Gastroesophageal sphincter (tissue), 3 donors: ENCODE data around the gene TRIM17.

Source experiments
- EP300 ChIP-seq: sonication (generic); formaldehyde crosslinking; IDR thresholded peaks from one replicate; pipeline ENCODE4 v1.6.1; 2017; ENCODE audit warnings: antibody characterized with exemption, mild to moderate bottlenecking
- POLR2A ChIP-seq, 2 donors: fragments of 450-650 bp; IDR thresholded peaks; one replicate each; pipeline ENCODE4 v1.6.1; 2017; ENCODE audit warnings: antibody characterized with exemption in 2 of 2, mild to moderate bottlenecking in 2 of 2, moderate library complexity in 1 of 2
- POLR2AphosphoS5 ChIP-seq: sonication (generic); formaldehyde crosslinking; IDR thresholded peaks from one replicate; pipeline ENCODE4 v1.6.1; 2017; ENCODE audit warnings: antibody characterized with exemption
- TF ChIP-seq, protein P1 (sequence below), 4 experiments: fragments of 200-600 bp in 2 of 4; fragments of 450-650 bp in 2 of 4; sonication (generic) in 1 of 4; IDR thresholded peaks; one replicate each; pipeline ENCODE4 v1.5.1; 2017 to 2019; ENCODE audit warnings: antibody characterized with exemption in 4 of 4, mild to moderate bottlenecking in 2 of 4, moderate library complexity in 2 of 4

DNA sequence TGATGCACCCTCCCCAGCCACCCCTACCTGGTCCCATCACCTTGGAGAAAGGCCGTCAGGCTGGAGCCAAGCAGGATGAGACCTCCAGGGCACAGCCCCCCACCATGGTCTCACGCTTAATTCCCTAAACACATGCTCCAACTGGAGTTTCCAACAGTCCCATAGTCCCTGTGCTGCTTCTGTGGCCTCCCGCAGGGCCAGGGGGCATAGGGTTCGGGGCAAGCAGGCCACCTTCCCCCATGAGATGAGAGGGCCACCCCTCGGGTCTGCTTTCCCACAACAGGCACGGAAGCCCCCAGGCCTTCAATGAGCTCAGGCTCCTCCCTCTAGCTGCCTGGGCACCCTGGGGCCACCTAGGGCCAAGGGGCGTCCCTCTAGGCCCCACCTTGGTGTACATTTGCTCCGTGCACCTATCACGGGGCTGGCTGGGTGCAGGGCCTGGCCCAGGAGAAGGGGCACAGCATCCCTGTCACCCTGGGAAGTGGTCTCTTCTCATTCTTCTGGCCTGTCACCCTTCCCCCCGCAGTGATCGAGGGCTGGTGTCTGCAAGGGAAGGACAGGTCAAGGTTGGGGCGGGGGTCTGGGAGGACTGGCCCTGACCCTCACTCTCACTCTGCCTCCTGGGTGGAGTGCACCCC lies 52.5 kb downstream of the TRIM17 start:
- TF ChIP-seq POLR2A (IDR thresholded peaks at IDR 0.05) (no peak), EP300 (no peak), POLR2AphosphoS5 (no peak)
- TF ChIP-seq, protein P1, sequence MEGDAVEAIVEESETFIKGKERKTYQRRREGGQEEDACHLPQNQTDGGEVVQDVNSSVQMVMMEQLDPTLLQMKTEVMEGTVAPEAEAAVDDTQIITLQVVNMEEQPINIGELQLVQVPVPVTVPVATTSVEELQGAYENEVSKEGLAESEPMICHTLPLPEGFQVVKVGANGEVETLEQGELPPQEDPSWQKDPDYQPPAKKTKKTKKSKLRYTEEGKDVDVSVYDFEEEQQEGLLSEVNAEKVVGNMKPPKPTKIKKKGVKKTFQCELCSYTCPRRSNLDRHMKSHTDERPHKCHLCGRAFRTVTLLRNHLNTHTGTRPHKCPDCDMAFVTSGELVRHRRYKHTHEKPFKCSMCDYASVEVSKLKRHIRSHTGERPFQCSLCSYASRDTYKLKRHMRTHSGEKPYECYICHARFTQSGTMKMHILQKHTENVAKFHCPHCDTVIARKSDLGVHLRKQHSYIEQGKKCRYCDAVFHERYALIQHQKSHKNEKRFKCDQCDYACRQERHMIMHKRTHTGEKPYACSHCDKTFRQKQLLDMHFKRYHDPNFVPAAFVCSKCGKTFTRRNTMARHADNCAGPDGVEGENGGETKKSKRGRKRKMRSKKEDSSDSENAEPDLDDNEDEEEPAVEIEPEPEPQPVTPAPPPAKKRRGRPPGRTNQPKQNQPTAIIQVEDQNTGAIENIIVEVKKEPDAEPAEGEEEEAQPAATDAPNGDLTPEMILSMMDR (IDR thresholded peaks at IDR 0.05): no peak
